ENCODE results near the gene TBL2. TPM values are rescaled to one million over a fixed set of nuclear protein-coding genes. Genes with fewer than 3 reads are reported as not detected.

TBL2 gene
- total RNA-seq, 1 experiment from 2014 or later = 62.8 TPM

GRCh38 chr7:73533742-73534141 lies 44.6 kb downstream of the TBL2 start:
- Histone ChIP-seq H3K27ac (ENCODE audit: low read length) (no peak overlapping the region), H2AFZ (ENCODE audit: low read length) (no peak overlapping the region), H4K20me1 (ENCODE audit: low read length) (no peaks in the 10 kb centered on the region), H3K4me3 (ENCODE audit: low read length) (no peak overlapping the region), H3K36me3 (ENCODE audit: low read depth, low read length) (peaks cover 7% of the 10 kb centered on the region; the same call in 1 of the 2 replicates), H3K9me3 (ENCODE audit: low read length) (no peaks in the 10 kb centered on the region), H3K4me1 (ENCODE audit: insufficient read depth, low read length) (no peaks in the 10 kb centered on the region), H3K9ac (ENCODE audit: low read length) (no peak overlapping the region), H3K79me2 (ENCODE audit: low read length) (no peaks in the 10 kb centered on the region), H3K4me2 (ENCODE audit: low read length) (no peak overlapping the region), H3K27me3 (ENCODE audit: low read length) (no peaks in the 10 kb centered on the region), H3F3A (ENCODE audit: low read length, unreplicated experiment) (no peaks in the 10 kb centered on the region), H3K9me2 (replicated peaks; ENCODE audit: low read length) (no peaks in the 10 kb centered on the region)
- DNase-seq (no peak), ATAC-seq (no peak)
- POLR2A ChIA-PET (ENCODE audit: unreplicated experiment) = no interaction called here
- no TSS peak for BruUV-seq (replicated peaks)
- TF ChIP-seq EZH2 (IDR thresholded peaks at IDR 0.05; ENCODE audit: low read length, unreplicated experiment) = no peak
- TF ChIP-seq, protein P1, sequence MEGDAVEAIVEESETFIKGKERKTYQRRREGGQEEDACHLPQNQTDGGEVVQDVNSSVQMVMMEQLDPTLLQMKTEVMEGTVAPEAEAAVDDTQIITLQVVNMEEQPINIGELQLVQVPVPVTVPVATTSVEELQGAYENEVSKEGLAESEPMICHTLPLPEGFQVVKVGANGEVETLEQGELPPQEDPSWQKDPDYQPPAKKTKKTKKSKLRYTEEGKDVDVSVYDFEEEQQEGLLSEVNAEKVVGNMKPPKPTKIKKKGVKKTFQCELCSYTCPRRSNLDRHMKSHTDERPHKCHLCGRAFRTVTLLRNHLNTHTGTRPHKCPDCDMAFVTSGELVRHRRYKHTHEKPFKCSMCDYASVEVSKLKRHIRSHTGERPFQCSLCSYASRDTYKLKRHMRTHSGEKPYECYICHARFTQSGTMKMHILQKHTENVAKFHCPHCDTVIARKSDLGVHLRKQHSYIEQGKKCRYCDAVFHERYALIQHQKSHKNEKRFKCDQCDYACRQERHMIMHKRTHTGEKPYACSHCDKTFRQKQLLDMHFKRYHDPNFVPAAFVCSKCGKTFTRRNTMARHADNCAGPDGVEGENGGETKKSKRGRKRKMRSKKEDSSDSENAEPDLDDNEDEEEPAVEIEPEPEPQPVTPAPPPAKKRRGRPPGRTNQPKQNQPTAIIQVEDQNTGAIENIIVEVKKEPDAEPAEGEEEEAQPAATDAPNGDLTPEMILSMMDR (conservative IDR thresholded peaks at IDR 0.05; ENCODE audit: low read depth, low read length) = no peak
- no peak for TF ChIP-seq EZH2phosphoT487 (IDR thresholded peaks at IDR 0.05; ENCODE audit: borderline replicate concordance, low read length)
- CTCF ChIA-PET = interaction anchor here (0.6 kb wide), 1 partner anchor 205 kb away, joined by 4 read pairs; the partner anchor contains the start of gene ABHD11
- intact Hi-C loops (cut with micrococcal nuclease) = no loop called here

DNA sequence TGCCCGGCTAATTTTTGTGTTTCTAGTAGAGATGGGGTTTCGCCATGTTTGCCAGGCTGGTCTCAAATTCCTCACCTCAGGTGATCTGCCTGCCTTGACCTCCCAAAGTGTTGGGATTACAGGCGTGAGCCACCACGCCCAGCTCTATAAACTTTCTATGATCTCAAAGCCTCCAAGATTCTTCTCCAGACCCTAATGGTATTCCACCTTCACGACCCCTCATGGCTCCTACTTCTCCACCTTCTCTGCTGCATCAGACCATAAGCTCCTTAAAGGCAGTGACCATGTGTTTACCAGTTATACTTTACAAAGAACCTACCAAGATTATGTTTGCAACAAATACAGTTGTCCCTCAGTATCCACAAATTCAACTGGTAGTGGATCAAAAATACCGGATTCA lies 46.2 kb downstream of the TBL2 start:
- Histone ChIP-seq H3K4me2 (ENCODE audit: low read length) (no peak overlapping the region), H2AFZ (ENCODE audit: low read length) (no peak overlapping the region), H3K27ac (ENCODE audit: low read length) (no peak overlapping the region), H3K9me3 (ENCODE audit: low read length) (no peaks in the 10 kb centered on the region), H3K9me2 (replicated peaks; ENCODE audit: low read length) (no peaks in the 10 kb centered on the region), H3K9ac (ENCODE audit: low read length) (no peak overlapping the region), H3K36me3 (ENCODE audit: low read depth, low read length) (peaks cover 4% of the 10 kb centered on the region; the same call in 1 of the 2 replicates), H3K4me1 (ENCODE audit: insufficient read depth, low read length) (no peaks in the 10 kb centered on the region), H3K27me3 (ENCODE audit: low read length) (no peaks in the 10 kb centered on the region), H3K4me3 (ENCODE audit: low read length) (no peak overlapping the region), H3F3A (ENCODE audit: low read length, unreplicated experiment) (no peaks in the 10 kb centered on the region), H4K20me1 (ENCODE audit: low read length) (no peaks in the 10 kb centered on the region), H3K79me2 (ENCODE audit: low read length) (no peaks in the 10 kb centered on the region)
- ChIA-PET CTCF (no interaction called here), POLR2A (ENCODE audit: unreplicated experiment) (no interaction called here)
- intact Hi-C loops (cut with micrococcal nuclease) = no loop called here
- TF ChIP-seq, protein P1 (conservative IDR thresholded peaks at IDR 0.05; ENCODE audit: low read depth, low read length) = no peak
- TF ChIP-seq EZH2phosphoT487 (IDR thresholded peaks at IDR 0.05; ENCODE audit: borderline replicate concordance, low read length) (no peak), EZH2 (IDR thresholded peaks at IDR 0.05; ENCODE audit: low read length, unreplicated experiment) (no peak)
- ATAC-seq (no peak), DNase-seq (no peak)
- BruUV-seq (replicated peaks) = no TSS peak

DNA sequence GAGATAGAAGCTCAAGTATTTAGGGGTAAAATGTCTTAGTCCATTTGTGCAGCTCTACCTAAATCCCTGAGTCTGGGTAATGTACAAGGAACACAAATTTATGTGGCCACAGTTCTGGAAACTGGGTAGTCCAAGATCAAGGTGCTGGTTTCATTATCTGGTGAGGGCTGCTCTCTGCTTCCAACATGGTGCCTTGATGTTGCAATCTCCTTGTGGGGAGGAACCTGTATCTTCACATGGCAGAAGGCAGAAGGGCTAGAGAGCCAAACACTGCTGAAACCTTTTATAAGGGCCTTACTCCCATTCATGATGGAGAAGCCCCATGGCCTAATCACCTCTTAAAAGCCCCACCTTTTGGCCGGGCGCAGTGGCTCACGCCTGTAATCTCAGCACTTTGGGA lies 47.6 kb downstream of the TBL2 start:
- Histone ChIP-seq H3K79me2 (ENCODE audit: low read length) (no peaks in the 10 kb centered on the region), H3K4me3 (ENCODE audit: low read length) (no peak overlapping the region), H3K4me1 (ENCODE audit: insufficient read depth, low read length) (no peaks in the 10 kb centered on the region), H3K9me3 (ENCODE audit: low read length) (no peaks in the 10 kb centered on the region), H2AFZ (ENCODE audit: low read length) (no peak overlapping the region), H3K27me3 (ENCODE audit: low read length) (no peaks in the 10 kb centered on the region), H3K27ac (ENCODE audit: low read length) (no peak overlapping the region), H3K36me3 (ENCODE audit: low read depth, low read length) (no peaks in the 10 kb centered on the region), H3K4me2 (ENCODE audit: low read length) (no peak overlapping the region), H3K9me2 (replicated peaks; ENCODE audit: low read length) (no peaks in the 10 kb centered on the region), H3K9ac (ENCODE audit: low read length) (no peak overlapping the region), H4K20me1 (ENCODE audit: low read length) (no peaks in the 10 kb centered on the region), H3F3A (ENCODE audit: low read length, unreplicated experiment) (no peaks in the 10 kb centered on the region)
- CTCF ChIA-PET = no interaction called here
- no TSS peak for BruUV-seq (replicated peaks)
- POLR2A ChIA-PET (ENCODE audit: unreplicated experiment) = no interaction called here
- no peak for TF ChIP-seq EZH2phosphoT487 (IDR thresholded peaks at IDR 0.05; ENCODE audit: borderline replicate concordance, low read length)
- TF ChIP-seq, protein P1 (conservative IDR thresholded peaks at IDR 0.05; ENCODE audit: low read depth, low read length) = no peak
- TF ChIP-seq EZH2 (IDR thresholded peaks at IDR 0.05; ENCODE audit: low read length, unreplicated experiment) = no peak
- ATAC-seq (no peak), DNase-seq (no peak)
- intact Hi-C loops (cut with micrococcal nuclease) = no loop called here

Measured in PC-3 (cell line).